B cell (primary cell): ENCODE results near the gene GUF1. TPM values are rescaled to one million over a fixed set of nuclear protein-coding genes. Genes with fewer than 3 reads are reported as not detected.

Source experiments
- ATAC-seq: fragments of 200-7000 bp; cut with Tn5 transposase; one replicate; pipeline ENCODE4 v1.10.0; 2021; ENCODE audit warnings: low read depth, mild to moderate bottlenecking, moderate number of reproducible peaks, moderate library complexity
- CTCF ChIA-PET: fragments of 350-600 bp; sonication (Branson Sonifier 250); formaldehyde crosslinking; loops from one replicate; lab custom pipeline; 2021; ENCODE audit warnings: antibody characterized with exemption, inconsistent platforms; lab: Charles Lee
- POLR2A ChIA-PET: fragments of 350-600 bp; sonication (Branson Sonifier 250); formaldehyde crosslinking; loops from one replicate; lab custom pipeline; 2021; ENCODE audit warnings: antibody characterized with exemption; lab: Charles Lee
- DNase-seq: peaks from one replicate; pipeline ENCODE4 v3.0.0; 2013
- H2AFZ ChIP-seq: 2 replicates; pipeline ENCODE4 v1.6.1; 2012; ENCODE audit warnings: mild to moderate bottlenecking, low read depth, low read length; ENCODE audit not compliant: insufficient read depth, poor library complexity, severe bottlenecking
- H3K27ac ChIP-seq, 2 donors: 1 replicate in 1 of 2; 2 replicates in 1 of 2; pipeline ENCODE4 v1.5.1; 2012 to 2013; ENCODE audit warnings: low read length in 2 of 2, mild to moderate bottlenecking in 2 of 2, moderate library complexity in 1 of 2
- H3K27me3 ChIP-seq, 4 experiments: fragments of 200-600 bp in 1 of 4; sonication (generic) in 1 of 4; replicated peaks in 1 of 4; 1 replicate in 2 of 4; 2 replicates in 2 of 4; pipeline versions ENCODE4 v1.6.1 to v1.7.0; 2013 to 2016; ENCODE audit warnings: low read length in 3 of 4, mild to moderate bottlenecking in 2 of 4, mixed read lengths in 1 of 4, moderate library complexity in 1 of 4; ENCODE audit not compliant: insufficient read depth in 4 of 4, control insufficient read depth in 3 of 4; ENCODE audit errors: control extremely low read depth in 1 of 4
- H3K36me3 ChIP-seq, 2 experiments: replicated peaks in 1 of 2; 1 replicate in 1 of 2; 2 replicates in 1 of 2; pipeline versions ENCODE4 v1.6.1 to v1.7.1; 2013; ENCODE audit warnings: low read length in 1 of 2; ENCODE audit not compliant: insufficient read depth in 2 of 2, control insufficient read depth in 1 of 2; ENCODE audit errors: control extremely low read depth in 1 of 2, extremely low read depth in 1 of 2
- H3K4me1 ChIP-seq, 2 donors: fragments of 200-600 bp in 1 of 2; sonication (generic) in 1 of 2; 1 replicate in 1 of 2; 2 replicates in 1 of 2; pipeline versions ENCODE4 v1.5.1 to v1.6.1; 2013 to 2017; ENCODE audit warnings: low read length in 2 of 2; ENCODE audit not compliant: control insufficient read depth in 2 of 2, insufficient read depth in 2 of 2
- H3K4me2 ChIP-seq: replicated peaks from 2 replicates; pipeline ENCODE3; 2012; ENCODE audit warnings: mild to moderate bottlenecking, low read depth, low read length; ENCODE audit not compliant: poor library complexity, severe bottlenecking
- H3K4me3 ChIP-seq, 5 experiments: fragments of 200-600 bp in 1 of 5; sonication (generic) in 1 of 5; 1 replicate in 3 of 5; 2 replicates in 2 of 5; pipeline versions ENCODE4 v1.5.1 to v1.7.0; 2011 to 2016; ENCODE audit warnings: low read length in 4 of 5, mild to moderate bottlenecking in 4 of 5, low read depth in 2 of 5, control low read depth in 1 of 5, moderate library complexity in 1 of 5; ENCODE audit not compliant: insufficient read depth in 1 of 5; ENCODE audit errors: control extremely low read depth in 1 of 5, extremely low read depth in 1 of 5
- H3K79me2 ChIP-seq: fragments of 200-600 bp; sonication (generic); one replicate; pipeline ENCODE4 v1.6.0; 2016; ENCODE audit warnings: low read length; ENCODE audit not compliant: control insufficient read depth, insufficient read depth
- H3K9ac ChIP-seq: fragments of 200-600 bp; sonication (generic); 2 replicates; pipeline ENCODE4 v1.6.1; 2017; ENCODE audit warnings: mild to moderate bottlenecking, low read length, moderate library complexity
- H3K9me3 ChIP-seq, 3 donors: one replicate each; pipeline versions ENCODE4 v1.6.1 to v1.7.1; 2013; ENCODE audit warnings: low read length in 2 of 3; ENCODE audit not compliant: control insufficient read depth in 2 of 3, insufficient read depth in 1 of 3; ENCODE audit errors: control extremely low read depth in 1 of 3
- H4K20me1 ChIP-seq: 2 replicates; pipeline ENCODE4 v1.6.0; 2012; ENCODE audit warnings: mild to moderate bottlenecking, low read length; ENCODE audit not compliant: insufficient read depth, control insufficient read depth, poor library complexity, severe bottlenecking
- H3K27ac Mint-ChIP-seq: one replicate; pipeline ENCODE4 v1.8.0; 2021; ENCODE audit warnings: mixed read lengths
- H3K27me3 Mint-ChIP-seq: one replicate; pipeline ENCODE4 v1.8.0; 2021; ENCODE audit warnings: mixed read lengths
- H3K4me1 Mint-ChIP-seq: one replicate; pipeline ENCODE4 v1.8.0; 2021; ENCODE audit warnings: mixed read lengths
- H3K4me3 Mint-ChIP-seq: one replicate; pipeline ENCODE4 v1.8.0; 2021; ENCODE audit warnings: mixed read lengths
- H3K9me3 Mint-ChIP-seq: one replicate; pipeline ENCODE4 v1.8.0; 2022; ENCODE audit warnings: mixed read lengths; ENCODE audit not compliant: insufficient read depth
- EZH2 ChIP-seq: IDR thresholded peaks from 2 replicates; pipeline ENCODE4 v1.6.1; 2012; ENCODE audit warnings: borderline replicate concordance, low read depth, mild to moderate bottlenecking, moderate library complexity, low read length; ENCODE audit not compliant: insufficient read depth, poor library complexity, severe bottlenecking
- WGBS: methylation state at CpG from one replicate; pipeline ENCODE4 v1.1.5; 2013; ENCODE audit warnings: missing lambda C conversion rate; ENCODE audit not compliant: insufficient coverage; 5-methylcytosine and 5-hydroxymethylcytosine counted together
- intact Hi-C: fragments of 100-400 bp; cut with micrococcal nuclease; formaldehyde crosslinking; loops from one replicate; pipeline ENCODE4 v1.10.0; 2022
- polyA plus RNA-seq: library from polyadenylated mRNA; depleted of rRNA; stranded (reverse); fragments of >200 nt; gene quantifications from 2 replicates; pipeline ENCODE4 v1.2.3, GENCODE V29; 2012
- total RNA-seq, 2 donors: library from RNA; stranded (reverse); fragments of 120-200 nt in 1 of 2; gene quantifications; 1 replicate in 1 of 2; 2 replicates in 1 of 2; pipeline versions ENCODE4 v1.2.3 to v1.2.4, GENCODE V29; 2013 to 2022
- TF ChIP-seq, protein P1 (sequence below): fragments of 200-600 bp; IDR thresholded peaks from one replicate; pipeline ENCODE4 v1.8.0; 2022; ENCODE audit warnings: antibody characterized with exemption, mild to moderate bottlenecking

Gene GUF1
- total and polyA plus RNA-seq, 2 donors (not counting 1 experiment from before 2014, with no cell fraction given), result 9.6 to 24.2 TPM

DNA sequence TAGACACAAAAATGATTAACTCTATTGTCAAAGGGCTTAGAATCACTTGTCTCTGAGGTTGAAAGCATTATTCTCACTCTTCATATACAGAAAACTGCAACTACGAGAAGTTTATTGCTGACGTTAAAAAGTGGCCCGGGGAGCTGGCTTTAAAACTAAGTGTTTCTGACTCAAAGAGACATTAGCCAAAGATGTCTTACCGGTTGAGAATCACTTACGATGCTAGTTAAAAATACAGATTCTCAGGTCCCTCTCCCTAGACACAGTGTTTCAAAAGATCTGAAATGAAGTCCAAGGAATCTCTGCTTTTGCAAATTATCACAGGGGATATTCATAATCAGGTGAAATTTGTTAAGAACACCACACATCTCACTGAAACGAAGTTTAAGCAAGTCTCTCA lies 46.9 kb downstream of the GUF1 start:
- H3K79me2 ChIP-seq, result peaks cover 56% of the 10 kb centered on the region
- peak overlapping the region; percentile 89 for H3K27ac Mint-ChIP-seq

DNA sequence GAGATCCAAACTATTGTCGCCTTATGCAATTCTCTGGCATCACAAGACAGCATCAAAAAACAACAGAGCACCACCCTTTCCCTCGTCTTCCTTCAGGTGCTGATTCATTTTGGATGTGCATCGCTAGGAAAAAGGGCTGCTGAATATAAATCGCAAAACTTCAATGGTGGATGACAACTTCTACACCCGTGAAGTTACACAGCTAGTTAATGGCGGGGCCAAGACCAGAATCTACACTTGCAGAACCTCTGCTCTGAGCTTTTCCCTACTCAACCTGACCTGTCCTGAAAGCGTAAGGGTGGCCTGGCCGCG lies 47.5 kb downstream of the GUF1 start:
- intact Hi-C loops, result loop anchor here (1.0 to 5.0 kb wide), 2 partner anchors 33 to 47 kb away; partner anchors contain the start of gene GUF1
- Histone ChIP-seq H4K20me1 (peaks cover 10% of the 10 kb centered on the region), H3K4me1 (peaks cover 17 to 20% of the 10 kb centered on the region in 2 donors), H3K9me3 (no peaks in the 10 kb centered on the region), H3K27me3 (no peaks in the 10 kb centered on the region), H3K9ac (peak overlapping the region; percentile 91), H3K4me3 (peak overlapping the region; percentile 45 to 87 (median 79)), H3K36me3 (no peaks in the 10 kb centered on the region), H3K4me2 (peak overlapping the region; percentile 83), H2AFZ (peak overlapping the region; percentile 86), H3K79me2 (peaks cover 51% of the 10 kb centered on the region), H3K27ac (peak overlapping the region in 1 of 2 donors; percentile 80)
- H3K4me1 Mint-ChIP-seq, result peaks cover 38% of the 10 kb centered on the region
- DNase-seq (no peak), ATAC-seq (no peak)
- H3K27me3 Mint-ChIP-seq, result no peaks in the 10 kb centered on the region
- TF ChIP-seq, protein P1, sequence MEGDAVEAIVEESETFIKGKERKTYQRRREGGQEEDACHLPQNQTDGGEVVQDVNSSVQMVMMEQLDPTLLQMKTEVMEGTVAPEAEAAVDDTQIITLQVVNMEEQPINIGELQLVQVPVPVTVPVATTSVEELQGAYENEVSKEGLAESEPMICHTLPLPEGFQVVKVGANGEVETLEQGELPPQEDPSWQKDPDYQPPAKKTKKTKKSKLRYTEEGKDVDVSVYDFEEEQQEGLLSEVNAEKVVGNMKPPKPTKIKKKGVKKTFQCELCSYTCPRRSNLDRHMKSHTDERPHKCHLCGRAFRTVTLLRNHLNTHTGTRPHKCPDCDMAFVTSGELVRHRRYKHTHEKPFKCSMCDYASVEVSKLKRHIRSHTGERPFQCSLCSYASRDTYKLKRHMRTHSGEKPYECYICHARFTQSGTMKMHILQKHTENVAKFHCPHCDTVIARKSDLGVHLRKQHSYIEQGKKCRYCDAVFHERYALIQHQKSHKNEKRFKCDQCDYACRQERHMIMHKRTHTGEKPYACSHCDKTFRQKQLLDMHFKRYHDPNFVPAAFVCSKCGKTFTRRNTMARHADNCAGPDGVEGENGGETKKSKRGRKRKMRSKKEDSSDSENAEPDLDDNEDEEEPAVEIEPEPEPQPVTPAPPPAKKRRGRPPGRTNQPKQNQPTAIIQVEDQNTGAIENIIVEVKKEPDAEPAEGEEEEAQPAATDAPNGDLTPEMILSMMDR, result no peak
- no peak for TF ChIP-seq EZH2
- H3K4me3 Mint-ChIP-seq, result peak overlapping the region; percentile 93
- 6% methylated on average over 8 of the region's 9 CpGs for WGBS
- no peaks in the 10 kb centered on the region for H3K9me3 Mint-ChIP-seq
- CTCF ChIA-PET, result interaction anchor here (0.6 to 1.8 kb wide), 4 partner anchors 16 to 94 kb away, joined by 3 to 7 read pairs (median 5); partner anchors contain the start of gene GUF1
- H3K27ac Mint-ChIP-seq, result peak overlapping the region; percentile 89
- POLR2A ChIA-PET, result interaction anchor here (2.8 kb wide), 1 partner anchor 47 kb away, joined by 11 read pairs; the partner anchor contains the start of gene GUF1

More for the DNA sequence above, 46.9 kb downstream of the GUF1 start:
- ChIA-PET CTCF (interaction anchor here (0.6 to 1.2 kb wide), 2 partner anchors 47 to 94 kb away, joined by 3 to 6 read pairs; partner anchors contain the start of gene GUF1), POLR2A (interaction anchor here (2.8 kb wide), 1 partner anchor 47 kb away, joined by 11 read pairs; the partner anchor contains the start of gene GUF1)
- Histone ChIP-seq H3K27me3 (no peaks in the 10 kb centered on the region), H3K4me3 (peak overlapping the region in 2 of 5 experiments; percentile 69 to 83), H3K36me3 (no peaks in the 10 kb centered on the region), H3K27ac (no peak overlapping the region), H2AFZ (peak overlapping the region; percentile 86), H4K20me1 (peaks cover 10% of the 10 kb centered on the region), H3K4me1 (peaks cover 17 to 20% of the 10 kb centered on the region in 2 donors), H3K9me3 (no peaks in the 10 kb centered on the region), H3K9ac (peak overlapping the region; percentile 91), H3K4me2 (peak overlapping the region; percentile 83)
- DNase-seq (peak; percentile 6), ATAC-seq (no peak)
- Mint-ChIP-seq H3K27me3 (no peaks in the 10 kb centered on the region), H3K4me3 (peak overlapping the region; percentile 93), H3K9me3 (no peaks in the 10 kb centered on the region), H3K4me1 (peaks cover 43% of the 10 kb centered on the region)
- 77% methylated on average over 6 of the region's 6 CpGs for WGBS
- intact Hi-C loops, result loop anchor here (5.0 kb wide), 1 partner anchor 33 kb away; no protein-coding TSS in a partner anchor
- TF ChIP-seq, protein P1, result no peak
- no peak for TF ChIP-seq EZH2
